Fibroblast of mammary gland (primary cell): Measurements from ENCODE around the gene ATXN7.

Experiments
- DNase-seq: peaks from one replicate; pipeline ENCODE4 v3.0.0-alpha.2; 2010; ENCODE audit warnings: low read depth
- H3K4me3 ChIP-seq: 2 replicates; pipeline ENCODE4 v1.5.1; 2011; ENCODE audit warnings: low read depth, mild to moderate bottlenecking, low read length, moderate library complexity; ENCODE audit not compliant: control insufficient read depth
- TF ChIP-seq, protein P1 (sequence below): conservative IDR thresholded peaks from 2 replicates; pipeline ENCODE4 v1.5.1; 2011; ENCODE audit warnings: low read depth, low read length, inconsistent platforms; ENCODE audit not compliant: control insufficient read depth, insufficient read depth

ATXN7 gene

DNA sequence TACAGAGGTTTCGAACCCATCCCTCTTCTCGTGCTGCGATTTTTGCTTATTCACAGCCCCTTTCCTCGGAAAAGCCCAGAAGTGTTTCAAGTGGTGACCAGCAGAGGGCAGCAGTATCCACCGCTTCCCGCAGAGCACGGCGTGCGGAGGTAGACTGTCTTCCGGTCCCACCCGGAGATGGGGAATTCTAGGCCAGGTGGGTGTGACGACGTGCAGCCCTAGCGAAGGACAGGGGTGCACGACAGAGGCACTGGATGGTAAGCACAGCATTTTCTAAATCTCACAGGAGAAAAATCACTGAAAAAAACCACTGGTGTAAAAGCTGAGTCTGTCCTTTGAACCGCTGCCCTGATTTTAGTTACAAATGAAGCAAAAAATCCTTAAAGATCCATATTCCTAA is 167.1 kb downstream of the ATXN7 start:
- H3K4me3 ChIP-seq, result no peak overlapping the region
- peak; percentile 57 for DNase-seq
- TF ChIP-seq, protein P1, sequence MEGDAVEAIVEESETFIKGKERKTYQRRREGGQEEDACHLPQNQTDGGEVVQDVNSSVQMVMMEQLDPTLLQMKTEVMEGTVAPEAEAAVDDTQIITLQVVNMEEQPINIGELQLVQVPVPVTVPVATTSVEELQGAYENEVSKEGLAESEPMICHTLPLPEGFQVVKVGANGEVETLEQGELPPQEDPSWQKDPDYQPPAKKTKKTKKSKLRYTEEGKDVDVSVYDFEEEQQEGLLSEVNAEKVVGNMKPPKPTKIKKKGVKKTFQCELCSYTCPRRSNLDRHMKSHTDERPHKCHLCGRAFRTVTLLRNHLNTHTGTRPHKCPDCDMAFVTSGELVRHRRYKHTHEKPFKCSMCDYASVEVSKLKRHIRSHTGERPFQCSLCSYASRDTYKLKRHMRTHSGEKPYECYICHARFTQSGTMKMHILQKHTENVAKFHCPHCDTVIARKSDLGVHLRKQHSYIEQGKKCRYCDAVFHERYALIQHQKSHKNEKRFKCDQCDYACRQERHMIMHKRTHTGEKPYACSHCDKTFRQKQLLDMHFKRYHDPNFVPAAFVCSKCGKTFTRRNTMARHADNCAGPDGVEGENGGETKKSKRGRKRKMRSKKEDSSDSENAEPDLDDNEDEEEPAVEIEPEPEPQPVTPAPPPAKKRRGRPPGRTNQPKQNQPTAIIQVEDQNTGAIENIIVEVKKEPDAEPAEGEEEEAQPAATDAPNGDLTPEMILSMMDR, result peak; percentile 91

DNA sequence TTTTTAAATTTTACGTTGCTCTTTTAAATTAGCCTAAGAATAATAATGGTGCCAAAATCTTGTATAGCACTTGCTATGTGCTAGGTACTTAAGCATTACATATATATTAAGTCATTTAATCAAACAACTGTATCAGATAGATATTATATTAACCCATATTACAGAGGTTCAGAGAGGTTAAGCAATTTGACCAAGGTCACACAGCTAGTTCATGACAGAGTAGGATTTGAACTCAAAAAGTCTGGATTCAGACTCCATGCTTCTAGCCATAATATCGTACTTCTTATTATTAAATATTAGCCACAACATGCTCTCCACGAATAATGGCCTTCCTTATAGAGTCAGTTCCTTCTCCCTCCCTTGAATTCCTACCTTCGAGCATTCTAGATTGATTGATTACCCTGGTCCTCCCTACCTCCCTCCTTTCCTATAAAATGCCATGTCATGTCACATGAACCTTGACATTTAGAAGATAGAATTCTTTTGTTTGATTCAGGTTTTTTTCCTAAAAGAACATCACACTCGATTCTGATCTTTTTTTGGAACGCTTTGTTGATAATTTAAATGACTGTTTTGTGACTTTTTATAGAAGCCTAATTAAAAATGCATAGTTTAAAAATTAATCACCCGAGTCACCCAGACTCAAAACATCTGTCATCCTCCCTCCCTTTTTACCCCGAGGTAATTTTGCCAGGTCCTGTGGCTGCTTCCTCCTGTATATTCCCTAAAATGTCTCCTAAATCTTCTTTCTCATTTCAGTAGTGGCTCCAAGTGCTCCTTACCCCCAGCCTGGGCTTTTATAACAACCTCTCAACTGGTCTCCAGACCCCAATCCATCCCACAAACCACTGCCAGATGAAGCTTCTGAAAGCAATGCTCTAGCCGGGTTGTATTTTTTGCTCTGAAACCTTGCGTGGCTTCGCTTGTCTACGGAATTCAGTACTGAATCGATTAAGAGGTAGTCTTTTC is 168.2 kb downstream of the ATXN7 start:
- DNase-seq, result no peak
- TF ChIP-seq, protein P1, result no peak
- H3K4me3 ChIP-seq, result no peak overlapping the region

GRCh38 chr3:64033069-64033468 is 169.4 kb downstream of the ATXN7 start:
- H3K4me3 ChIP-seq, result no peak overlapping the region
- no peak for DNase-seq
- TF ChIP-seq, protein P1, result no peak

- TF ChIP-seq, protein P1, result no peak
- no peak for DNase-seq
Observed at GRCh38 chr3:64037084-64037483, 173.4 kb downstream of the ATXN7 start.

GRCh38 chr3:64038253-64038767 is 174.6 kb downstream of the ATXN7 start:
- TF ChIP-seq, protein P1, result no peak
- no peak for DNase-seq

More at GRCh38 chr3:64037084-64037483, 173.4 kb downstream of the ATXN7 start:
- H3K4me3 ChIP-seq, result no peak overlapping the region

GRCh38 chr3:64039332-64039731 is 175.7 kb downstream of the ATXN7 start:
- TF ChIP-seq, protein P1, result no peak
- no peak for DNase-seq
- no peak overlapping the region for H3K4me3 ChIP-seq

More at GRCh38 chr3:64038253-64038767, 174.6 kb downstream of the ATXN7 start:
- H3K4me3 ChIP-seq, result no peak overlapping the region
